ENCODE data around the gene ANO1. TPM values are rescaled to one million over a fixed set of nuclear protein-coding genes. Genes with fewer than 3 reads are reported as not detected.

Gene ANO1
- total RNA-seq, 1 experiment from 2014 or later, result not detected

DNA sequence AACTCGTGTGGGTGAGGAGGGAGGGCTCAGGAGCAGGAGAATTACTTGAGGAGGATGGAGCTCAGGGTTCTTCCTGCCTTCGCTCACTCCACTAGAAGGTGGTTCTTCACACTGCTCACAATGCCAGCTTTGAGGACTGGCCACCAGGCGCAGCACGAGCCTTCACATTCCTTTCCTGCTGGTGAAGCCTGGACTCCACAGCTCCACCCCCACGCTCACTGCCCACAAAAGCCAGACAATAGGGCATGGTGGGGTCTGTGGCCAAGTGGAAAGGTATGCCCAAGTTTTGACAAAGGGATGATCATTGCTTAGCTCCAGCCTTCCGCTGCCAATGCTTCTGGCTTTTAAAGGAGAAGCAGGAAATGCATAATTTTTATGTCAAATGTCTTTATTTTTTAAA lies 67.0 kb downstream of the ANO1 start:
- no peak for DNase-seq (ENCODE audit: low spot score)
- in situ Hi-C loops (cut with HindIII; ENCODE audit: low sequenced_read_pairs), result no loop called here

DNA sequence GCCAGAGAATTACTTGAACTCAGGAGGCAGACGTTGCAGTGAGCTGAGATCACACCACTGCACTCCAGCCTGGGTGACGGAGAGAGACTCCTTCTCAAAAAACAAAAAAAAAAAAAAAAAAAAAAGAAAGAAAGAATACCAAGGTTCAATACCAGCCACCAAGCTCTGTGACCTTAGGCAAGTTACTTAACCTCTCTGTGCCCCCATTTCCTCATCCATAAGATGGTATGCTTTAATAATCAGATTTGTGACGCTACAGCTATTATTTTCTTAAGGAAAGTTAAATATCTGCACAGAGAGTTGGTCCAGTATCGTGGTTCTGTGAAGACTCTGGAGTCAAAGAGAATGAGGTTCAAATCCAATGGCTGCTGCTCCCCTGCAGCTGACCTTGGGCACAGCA lies 67.7 kb downstream of the ANO1 start:
- no peak for DNase-seq (ENCODE audit: low spot score)
- in situ Hi-C loops (cut with HindIII; ENCODE audit: low sequenced_read_pairs), result no loop called here

DNA sequence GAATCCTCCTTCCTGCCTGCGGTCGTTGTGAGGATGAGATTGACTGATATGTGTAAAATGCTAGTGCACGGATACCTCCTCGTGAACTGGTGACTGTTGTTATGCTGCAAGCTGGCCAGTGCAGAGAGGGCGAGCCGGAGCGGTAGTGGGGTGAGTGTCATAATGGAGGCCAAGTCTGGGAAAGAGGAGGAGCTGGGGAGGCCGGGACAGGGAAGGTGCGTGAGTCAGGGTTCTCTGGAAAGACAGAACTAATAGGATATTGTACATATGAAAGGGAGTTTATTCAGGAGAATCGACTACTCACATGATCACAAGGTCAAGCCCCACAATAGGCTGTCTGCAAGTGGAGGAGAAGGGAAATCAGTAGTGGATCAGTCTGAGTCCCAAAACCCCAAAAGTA lies 68.2 kb downstream of the ANO1 start:
- in situ Hi-C loops (cut with HindIII; ENCODE audit: low sequenced_read_pairs), result no loop called here

DNA sequence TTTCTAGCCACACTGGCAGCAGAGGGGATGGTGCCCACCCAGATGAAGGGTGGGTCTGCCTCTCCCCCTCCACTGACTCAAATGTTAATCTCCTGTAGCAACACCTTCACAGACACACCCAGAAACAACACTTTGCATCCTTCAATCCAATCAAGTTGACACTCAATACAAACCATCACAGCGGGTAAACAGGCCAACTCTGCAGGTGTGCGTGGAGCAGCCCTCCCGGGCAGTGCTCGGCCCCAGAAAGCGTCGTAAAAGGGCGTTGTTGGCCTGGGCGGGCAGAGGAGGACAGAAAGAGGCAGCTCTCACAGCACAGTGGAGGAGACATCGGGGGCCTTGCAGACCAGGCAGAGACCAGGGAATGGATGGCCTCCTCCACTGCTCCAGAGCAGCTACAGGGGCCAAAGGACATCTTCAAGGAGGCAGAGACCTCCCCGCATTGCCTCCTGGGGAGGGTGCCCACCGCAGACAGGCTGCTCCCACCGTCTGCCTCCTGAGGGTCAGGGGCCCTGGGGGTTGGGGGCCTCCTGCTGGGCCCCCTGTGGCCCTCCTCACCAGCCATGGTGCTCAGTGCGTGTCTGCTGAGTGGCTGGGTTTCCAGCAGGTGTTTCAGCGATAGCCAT lies 68.9 kb downstream of the ANO1 start:
- in situ Hi-C loops (cut with HindIII; ENCODE audit: low sequenced_read_pairs), result no loop called here
- DNase-seq (ENCODE audit: low spot score), result no peak

More for the DNA sequence above, 68.2 kb downstream of the ANO1 start:
- no peak for DNase-seq (ENCODE audit: low spot score)

DNA sequence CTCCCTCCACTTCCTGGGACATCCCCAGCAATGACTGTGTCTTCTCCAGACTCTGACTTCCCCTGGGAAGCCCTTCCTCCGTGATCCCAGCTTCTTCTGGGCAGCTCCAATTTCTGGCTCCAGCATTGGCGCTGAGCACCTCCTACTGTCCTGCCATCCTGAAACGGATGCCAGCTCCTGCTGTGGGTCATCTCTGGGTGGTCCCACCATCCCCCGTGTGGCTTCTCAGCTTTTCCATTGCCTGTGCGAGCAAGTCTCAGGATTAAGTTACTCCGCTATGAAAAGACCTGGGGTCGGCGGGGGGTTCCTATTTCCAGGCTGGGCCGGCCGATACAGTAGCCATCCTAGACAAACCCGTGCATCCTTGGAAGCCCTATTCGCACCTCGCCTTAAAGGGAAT lies 69.6 kb downstream of the ANO1 start:
- in situ Hi-C loops (cut with HindIII; ENCODE audit: low sequenced_read_pairs), result no loop called here
- DNase-seq (ENCODE audit: low spot score), result no peak

DNA sequence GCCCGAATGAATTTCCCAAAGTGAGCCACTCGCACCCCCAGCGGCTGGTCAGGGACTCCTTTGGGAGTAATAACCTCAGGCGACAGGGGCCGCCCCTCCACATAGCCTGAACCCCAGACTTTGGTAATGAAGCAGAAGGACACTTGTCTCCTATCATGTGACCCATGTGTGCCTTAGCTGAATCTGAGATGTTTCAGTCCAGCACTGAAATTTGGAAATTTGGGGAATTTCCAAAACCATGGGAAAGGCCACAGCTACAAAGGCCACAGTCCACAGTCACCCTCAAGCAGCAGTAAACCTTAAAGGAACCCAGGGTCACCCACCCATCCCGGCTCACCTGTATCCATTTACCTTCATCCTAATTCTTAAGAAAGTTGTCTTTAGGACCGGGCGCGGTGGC lies 73.6 kb downstream of the ANO1 start:
- in situ Hi-C loops (cut with HindIII; ENCODE audit: low sequenced_read_pairs), result no loop called here
- no peak for DNase-seq (ENCODE audit: low spot score)

DNA sequence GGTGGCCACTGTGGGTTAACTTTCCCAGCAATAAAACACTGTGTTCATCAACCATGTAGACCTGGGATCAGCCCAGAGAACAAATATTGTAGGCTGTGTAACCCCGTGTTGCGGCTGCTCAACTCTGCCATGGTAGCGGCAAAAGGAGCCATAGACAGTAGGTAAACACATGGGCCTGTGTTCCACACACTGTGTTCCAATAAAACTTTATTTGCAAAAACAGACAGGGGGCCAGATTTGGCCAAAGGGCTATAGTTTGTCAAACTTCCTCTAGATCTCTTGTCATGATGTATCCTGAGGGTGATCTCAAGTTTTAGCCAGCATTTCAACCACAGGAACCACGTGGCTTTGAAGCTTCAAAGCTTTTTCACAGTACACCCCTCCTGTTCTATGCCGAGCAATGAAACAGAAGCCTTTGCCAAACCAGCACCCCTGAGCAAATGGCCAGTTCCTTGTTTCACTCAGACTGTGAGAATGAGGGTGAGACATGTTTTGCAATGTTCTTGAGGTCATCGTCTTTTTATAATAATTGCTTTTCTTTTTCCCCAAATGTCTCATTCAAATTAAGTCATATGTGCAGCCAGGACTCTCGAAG lies 75.1 kb downstream of the ANO1 start:
- DNase-seq (ENCODE audit: low spot score), result no peak
- in situ Hi-C loops (cut with HindIII; ENCODE audit: low sequenced_read_pairs), result no loop called here

DNA sequence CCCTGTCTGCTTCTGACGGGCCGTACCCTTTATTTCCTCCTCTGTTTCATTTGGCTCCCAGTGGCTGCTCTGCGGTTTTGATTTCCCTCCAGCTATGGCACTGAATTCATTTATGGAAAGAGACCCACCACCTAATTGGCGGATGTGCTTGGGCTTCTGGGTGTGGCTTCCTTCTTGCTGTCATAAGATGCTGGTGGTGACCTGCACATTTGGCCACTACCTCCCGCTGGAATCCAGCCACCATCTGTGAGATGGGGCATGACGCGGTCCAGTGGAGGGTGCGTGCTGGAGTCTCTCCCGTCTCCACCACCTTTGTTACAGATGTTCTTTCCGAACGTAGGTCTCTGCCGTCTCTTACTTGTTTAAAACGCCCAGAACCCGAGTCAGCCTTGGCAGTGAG lies 77.3 kb downstream of the ANO1 start:
- no peak for DNase-seq (ENCODE audit: low spot score)
- in situ Hi-C loops (cut with HindIII; ENCODE audit: low sequenced_read_pairs), result no loop called here

DNA sequence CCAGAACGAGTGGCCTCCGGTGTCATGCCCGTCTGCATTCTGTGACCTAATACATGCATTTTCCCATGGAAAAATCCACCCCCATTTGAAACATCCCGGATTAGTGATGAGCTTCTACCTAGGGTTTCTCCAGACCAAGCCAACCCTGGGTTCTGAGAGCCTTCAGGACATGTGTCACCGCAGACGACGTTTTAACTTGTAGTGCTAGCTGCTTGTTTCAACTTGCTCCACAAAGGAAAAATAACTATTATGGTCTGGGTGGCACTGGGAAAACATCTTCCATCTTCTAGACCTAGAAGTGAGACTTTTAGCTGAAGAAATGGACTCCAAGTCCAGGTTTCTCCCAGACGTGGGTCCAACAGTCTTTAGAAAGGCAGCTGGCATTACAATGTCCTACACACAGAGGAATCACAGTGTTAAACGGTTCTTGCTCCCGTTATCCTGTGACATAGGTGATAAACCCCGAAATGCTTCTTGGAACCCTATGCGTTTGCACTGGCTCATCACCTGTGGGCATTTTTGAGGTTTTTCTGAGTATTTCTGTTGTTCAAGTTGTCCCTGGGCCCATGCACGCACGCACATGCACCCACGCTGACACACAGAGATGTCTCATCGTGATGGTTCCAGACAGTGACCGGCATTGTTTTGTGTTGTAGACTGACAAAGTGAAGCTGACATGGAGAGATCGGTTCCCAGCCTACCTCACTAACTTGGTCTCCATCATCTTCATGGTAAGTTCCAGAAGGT lies 78.3 kb downstream of the ANO1 start:
- DNase-seq (ENCODE audit: low spot score), result no peak
- in situ Hi-C loops (cut with HindIII; ENCODE audit: low sequenced_read_pairs), result no loop called here

DNA sequence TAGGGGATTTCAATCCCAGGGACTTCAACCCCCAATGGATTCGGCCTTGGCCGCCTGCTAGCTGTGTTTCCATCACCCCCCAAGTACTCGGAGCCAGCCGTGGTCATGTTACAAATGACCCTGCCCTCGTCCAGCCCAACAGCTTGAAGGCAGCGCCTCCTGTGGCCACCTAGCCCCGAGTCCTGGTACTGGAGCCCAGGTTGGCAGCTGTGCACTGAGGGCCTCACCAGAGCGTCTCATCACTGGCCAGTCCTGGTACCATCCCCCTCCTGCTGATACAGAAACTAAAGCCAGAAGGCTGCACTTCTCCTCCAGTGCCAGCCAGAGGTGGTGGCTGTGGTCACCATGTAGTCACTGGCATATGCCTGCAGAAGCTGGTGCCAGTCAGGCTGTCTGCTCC lies 80.1 kb downstream of the ANO1 start:
- in situ Hi-C loops (cut with HindIII; ENCODE audit: low sequenced_read_pairs), result no loop called here
- no peak for DNase-seq (ENCODE audit: low spot score)

DNA sequence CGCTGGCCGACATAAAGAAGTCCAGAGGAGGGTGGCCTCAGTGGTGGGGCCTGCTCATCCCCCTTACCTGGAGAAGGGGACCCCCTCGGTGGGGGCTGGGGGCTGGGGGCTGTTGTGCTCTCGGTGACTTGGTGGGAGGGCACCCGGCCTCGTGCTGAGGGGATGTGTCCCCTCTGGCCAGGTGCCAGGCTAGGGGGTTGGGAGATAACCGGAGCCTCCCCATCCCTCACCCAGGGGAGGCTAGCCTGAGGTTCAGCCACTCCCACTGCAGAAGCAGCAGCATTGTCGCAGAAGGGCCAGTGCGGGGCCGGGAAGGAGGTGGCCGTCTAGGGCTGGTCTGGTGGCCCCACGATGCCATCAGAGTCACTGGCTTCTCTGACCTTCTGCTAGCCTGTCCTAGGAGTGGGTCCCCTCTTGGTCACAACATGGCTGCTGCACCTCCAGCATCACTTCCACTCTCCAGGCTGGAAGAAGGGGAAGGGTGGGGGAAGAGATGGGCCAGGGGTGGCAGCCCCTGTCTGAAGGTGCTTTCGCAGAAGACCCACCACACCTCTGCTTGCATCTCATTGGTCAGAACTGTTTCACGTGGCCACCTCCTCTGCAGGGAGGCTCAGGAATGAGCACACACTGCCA lies 80.8 kb downstream of the ANO1 start:
- no peak for DNase-seq (ENCODE audit: low spot score)
- in situ Hi-C loops (cut with HindIII; ENCODE audit: low sequenced_read_pairs), result no loop called here

DNA sequence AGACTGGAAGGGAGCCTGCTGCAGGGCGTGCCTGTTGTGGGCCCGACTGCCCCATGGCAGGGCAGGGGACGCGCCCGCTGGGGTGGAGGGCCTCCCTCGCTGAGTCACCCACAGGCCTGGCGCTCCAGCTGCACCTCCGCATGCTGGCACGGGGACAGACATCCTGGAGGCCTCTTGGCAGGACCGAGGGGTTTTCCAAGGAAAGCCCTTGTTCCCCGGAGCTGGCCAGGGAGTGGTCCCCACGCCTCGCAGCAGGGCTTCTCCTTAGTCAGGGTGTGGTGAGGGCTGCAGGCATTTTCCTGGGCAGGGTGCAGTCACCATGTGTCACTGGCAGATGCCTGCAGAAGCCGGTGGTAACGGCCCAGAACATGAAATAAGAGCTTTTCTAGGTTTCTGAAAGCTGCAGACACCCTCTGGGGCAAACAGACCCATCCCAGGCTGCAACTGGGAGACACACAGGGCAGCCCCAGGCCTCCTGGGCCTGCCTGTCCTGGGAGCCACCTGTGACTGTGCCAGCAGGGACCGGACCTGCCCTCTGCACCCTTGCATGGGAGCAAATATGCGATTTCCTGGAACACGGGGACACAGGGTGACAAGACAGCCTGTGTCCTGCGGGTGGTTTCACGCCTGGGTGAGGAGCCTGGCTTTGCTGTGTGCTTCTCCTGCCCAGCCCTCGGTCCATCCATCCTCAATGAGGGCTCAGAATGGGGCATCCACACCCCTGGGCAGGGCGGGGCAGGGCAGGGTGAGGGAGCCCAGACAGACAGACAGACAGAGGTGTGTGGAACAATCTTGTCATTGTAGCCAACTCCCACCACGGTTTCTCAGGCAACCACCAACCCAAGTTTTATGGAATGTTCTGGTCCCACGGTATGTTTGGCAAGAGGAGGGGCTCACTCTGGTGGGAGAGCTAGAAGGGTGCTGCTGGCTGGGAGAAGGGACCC lies 81.8 kb downstream of the ANO1 start:
- in situ Hi-C loops (cut with HindIII; ENCODE audit: low sequenced_read_pairs), result no loop called here
- DNase-seq (ENCODE audit: low spot score), result no peak

DNA sequence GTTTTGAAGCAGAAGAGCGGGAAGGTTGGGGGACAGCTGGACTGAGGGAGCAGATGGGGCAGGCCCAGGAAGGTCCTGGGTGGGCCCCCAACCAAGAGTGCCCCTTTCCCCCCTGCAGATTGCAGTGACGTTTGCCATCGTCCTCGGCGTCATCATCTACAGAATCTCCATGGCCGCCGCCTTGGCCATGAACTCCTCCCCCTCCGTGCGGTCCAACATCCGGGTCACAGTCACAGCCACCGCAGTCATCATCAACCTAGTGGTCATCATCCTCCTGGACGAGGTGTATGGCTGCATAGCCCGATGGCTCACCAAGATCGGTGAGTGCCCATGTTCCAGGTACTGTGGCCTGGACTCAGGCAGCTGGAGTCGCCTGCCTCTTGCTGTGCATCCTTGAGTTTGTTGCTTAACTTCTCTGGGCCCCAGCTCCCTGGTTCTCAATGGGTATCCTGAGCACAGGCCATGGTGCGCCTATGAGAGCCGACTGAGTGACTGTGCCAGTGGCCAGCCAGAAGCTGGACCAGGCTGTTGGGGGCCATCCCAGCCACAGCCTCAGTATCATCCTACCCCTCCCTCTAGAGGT lies 83.0 kb downstream of the ANO1 start:
- DNase-seq (ENCODE audit: low spot score), result no peak
- in situ Hi-C loops (cut with HindIII; ENCODE audit: low sequenced_read_pairs), result no loop called here

DNA sequence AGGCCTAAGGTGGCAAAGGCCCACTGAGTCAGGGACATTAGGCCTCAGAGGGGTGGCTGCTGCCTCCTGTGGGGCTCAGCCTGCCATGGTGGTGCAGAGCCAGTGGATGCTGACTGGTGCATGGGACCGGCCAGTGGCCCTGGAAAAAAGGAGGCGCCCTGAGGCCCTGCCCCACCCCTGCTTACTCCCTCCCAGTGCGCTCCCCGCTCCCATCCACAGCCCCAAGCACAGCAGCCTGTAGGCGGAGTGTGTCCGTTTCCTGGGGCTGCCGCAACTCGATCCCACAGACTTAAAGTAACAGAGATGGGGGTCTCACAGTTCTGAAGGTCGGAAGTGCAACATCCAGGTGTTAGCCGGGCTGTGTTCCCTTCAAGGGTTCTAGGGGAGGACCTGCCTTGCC lies 86.6 kb downstream of the ANO1 start:
- DNase-seq (ENCODE audit: low spot score), result no peak
- in situ Hi-C loops (cut with HindIII; ENCODE audit: low sequenced_read_pairs), result no loop called here

DNA sequence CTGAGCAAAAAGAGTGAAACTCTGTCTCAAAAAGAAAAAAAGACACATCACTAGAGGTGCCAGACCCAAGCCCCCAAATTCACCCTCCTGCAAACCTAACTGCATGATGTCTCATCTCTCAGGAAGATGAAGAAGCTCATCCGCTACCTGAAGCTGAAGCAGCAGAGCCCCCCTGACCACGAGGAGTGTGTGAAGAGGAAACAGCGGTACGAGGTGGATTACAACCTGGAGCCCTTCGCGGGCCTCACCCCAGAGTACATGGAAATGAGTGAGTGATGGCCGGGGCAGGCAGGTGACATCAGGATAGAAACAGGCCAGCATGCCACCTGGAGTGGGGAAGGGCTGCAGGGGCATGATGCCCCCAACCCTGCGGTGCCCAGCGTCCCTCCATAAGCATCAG lies 89.0 kb downstream of the ANO1 start:
- in situ Hi-C loops (cut with HindIII; ENCODE audit: low sequenced_read_pairs), result no loop called here
- no peak for DNase-seq (ENCODE audit: low spot score)

DNA sequence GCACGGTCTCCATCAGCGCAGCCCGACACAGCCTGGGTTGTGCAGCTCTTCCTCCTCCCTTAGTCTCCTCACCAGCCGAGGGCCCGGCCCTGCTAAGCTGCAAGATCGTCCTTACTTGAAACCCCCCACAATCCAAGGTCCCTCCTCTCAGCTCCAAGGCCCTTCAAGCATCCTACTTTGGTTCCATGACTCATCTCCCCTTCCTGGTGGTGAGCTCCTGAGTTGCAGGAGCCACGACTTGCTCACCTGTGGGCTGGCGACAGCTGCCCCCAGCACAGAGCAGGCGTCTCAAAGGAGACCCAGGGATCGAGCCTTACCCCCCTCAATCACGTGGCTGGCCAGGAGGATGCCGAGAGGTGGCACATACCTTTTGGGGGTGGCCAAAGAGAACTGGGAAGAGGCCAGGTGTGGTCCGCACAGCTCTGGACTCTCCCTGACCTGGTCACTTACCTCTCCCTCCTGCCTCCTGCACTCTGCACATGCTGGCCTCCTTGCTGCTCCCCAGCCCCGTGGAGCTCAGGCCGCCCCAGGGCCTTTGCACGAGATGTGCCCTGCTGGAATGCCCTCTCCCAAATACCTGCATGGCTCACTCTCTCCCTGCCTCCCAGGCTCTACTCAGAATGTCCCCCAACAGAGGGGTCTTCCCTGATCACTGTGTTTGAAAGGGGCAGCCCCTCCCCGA lies 89.7 kb downstream of the ANO1 start:
- DNase-seq (ENCODE audit: low spot score), result no peak
- in situ Hi-C loops (cut with HindIII; ENCODE audit: low sequenced_read_pairs), result no loop called here

DNA sequence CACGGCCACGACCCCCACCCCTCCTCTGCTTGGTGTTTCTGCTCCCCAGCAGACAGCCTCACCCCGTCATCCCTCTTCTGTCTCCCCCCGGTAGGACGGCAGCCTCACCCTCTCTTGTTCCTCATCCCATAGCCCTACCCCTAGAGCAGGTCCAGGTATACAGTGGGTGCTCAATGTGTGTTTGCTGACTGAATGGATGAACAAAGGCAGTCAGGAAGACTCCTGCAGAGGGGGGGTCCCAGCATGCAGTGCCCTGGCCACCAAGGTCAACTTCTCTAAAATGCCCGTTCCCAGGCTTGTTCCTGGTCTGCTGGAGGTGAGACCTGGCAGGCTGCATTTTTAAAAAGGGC lies 90.3 kb downstream of the ANO1 start:
- DNase-seq (ENCODE audit: low spot score), result no peak
- in situ Hi-C loops (cut with HindIII; ENCODE audit: low sequenced_read_pairs), result no loop called here

DNA sequence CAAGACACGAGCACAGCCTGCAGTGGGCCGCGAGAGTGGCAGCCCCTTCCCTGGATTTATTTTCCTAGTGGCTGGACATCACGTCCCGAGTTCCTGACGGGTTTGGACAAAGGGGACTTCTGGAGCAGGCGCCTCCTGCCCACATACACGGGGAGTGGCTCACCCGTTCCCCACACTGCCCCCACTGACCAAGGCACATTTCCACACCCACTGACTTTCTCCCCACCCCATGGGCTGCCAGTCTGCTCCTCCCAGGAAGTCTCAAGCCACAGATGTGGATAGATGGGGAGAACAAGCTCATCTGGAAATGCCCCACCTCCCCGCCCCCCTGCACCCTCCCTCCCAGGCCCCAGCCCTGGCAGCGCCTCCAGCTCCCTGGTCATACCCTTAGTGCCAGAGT lies 91.0 kb downstream of the ANO1 start:
- in situ Hi-C loops (cut with HindIII; ENCODE audit: low sequenced_read_pairs), result no loop called here
- DNase-seq (ENCODE audit: low spot score), result no peak

DNA sequence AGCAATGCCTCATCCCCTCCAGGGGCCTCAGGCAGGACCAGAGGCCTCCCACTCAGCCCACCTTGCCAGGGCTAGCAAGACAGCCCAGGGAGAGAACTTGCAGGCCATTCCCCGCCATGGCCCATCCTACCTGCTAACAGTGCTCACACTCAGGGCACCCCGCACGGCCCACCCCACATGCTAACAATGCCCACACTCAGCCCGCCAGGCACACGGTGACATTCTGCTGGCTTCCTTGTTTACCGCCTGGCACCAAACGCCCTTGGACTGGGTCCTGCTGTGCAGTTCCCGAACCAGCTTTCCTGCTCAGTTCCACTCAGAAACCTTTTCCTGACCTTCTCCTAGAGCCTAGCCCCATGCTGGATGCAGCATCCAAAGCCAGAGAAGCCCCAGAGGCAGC lies 91.5 kb downstream of the ANO1 start:
- no peak for DNase-seq (ENCODE audit: low spot score)
- in situ Hi-C loops (cut with HindIII; ENCODE audit: low sequenced_read_pairs), result no loop called here

Measured in G401 (cell line).